HG02852 (cell line): ENCODE data around the gene SRC.

ENCODE experiments used
- ATAC-seq: cut with Tn5 transposase; IDR thresholded peaks from one replicate; pipeline ENCODE4 v1.9.1; 2021; ENCODE audit warnings: mild to moderate bottlenecking, moderate library complexity; ENCODE audit not compliant: unreplicated experiment

SRC gene

GRCh38 chr20:37393863-37394542 is 48.1 kb downstream of the SRC start:
- no peak for ATAC-seq

DNA sequence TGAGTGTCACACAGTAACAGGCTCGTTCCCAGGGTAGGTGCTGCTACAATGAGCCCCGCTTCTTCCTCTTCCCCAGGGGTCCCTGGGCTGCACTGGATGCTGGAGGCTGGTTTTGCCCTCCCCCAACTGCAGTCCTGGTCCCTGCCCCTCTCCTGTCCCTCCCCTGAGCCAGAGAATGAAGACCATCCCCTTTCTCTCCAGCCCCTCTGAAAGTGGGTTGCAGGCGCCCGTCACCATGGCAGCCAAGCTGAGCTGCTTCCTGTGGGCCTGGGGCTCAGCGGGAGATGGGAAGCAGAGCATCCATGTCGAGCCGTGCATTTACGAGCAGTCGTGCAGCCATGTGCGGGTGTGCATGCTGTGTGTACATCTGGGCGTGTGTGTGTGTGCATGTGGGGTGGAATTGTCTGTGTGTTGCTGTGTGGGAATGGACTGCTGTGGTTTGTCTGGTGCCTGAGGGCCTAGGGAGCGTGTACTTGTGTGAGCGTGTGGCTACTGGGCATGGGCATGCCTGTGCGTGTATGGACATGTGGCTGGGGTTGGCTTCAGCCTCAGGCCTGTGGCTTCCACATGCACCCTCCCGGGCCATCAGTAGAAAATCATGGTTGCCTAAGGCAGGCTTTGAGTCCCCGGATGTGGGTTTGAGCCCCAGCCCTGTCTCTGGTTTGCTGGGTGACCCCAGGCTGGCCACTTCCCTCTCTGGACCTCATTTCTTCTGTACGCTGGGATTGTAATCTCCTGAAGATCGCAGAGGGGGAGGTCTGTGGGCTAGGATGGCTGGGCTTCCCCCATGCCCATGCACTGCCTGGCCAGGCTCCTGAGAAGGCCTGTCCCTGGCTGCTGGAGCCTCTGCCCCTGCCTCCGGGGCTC is 48.8 kb downstream of the SRC start:
- no peak for ATAC-seq

- ATAC-seq = no peak
Observed at GRCh38 chr20:37395410-37395797, 49.5 kb downstream of the SRC start.

DNA sequence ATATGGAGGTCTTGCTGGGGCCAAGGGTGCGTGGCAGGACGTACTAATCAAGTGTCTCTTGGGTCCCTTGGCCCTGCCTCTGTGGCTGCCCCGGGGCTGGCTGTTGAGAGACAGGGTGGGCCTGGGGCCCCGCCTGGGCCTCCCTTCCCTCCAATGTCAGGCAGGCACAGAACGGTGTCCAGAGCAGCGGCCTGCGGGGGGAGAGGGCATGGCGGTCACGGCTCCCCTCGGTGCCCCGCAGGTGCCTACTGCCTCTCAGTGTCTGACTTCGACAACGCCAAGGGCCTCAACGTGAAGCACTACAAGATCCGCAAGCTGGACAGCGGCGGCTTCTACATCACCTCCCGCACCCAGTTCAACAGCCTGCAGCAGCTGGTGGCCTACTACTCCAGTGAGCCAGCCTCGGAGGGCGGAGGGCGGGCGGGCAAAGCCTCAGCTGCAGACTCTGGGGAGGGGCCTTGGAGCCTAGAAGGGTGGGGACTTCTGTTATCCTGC is 50.0 kb downstream of the SRC start:
- no peak for ATAC-seq

DNA sequence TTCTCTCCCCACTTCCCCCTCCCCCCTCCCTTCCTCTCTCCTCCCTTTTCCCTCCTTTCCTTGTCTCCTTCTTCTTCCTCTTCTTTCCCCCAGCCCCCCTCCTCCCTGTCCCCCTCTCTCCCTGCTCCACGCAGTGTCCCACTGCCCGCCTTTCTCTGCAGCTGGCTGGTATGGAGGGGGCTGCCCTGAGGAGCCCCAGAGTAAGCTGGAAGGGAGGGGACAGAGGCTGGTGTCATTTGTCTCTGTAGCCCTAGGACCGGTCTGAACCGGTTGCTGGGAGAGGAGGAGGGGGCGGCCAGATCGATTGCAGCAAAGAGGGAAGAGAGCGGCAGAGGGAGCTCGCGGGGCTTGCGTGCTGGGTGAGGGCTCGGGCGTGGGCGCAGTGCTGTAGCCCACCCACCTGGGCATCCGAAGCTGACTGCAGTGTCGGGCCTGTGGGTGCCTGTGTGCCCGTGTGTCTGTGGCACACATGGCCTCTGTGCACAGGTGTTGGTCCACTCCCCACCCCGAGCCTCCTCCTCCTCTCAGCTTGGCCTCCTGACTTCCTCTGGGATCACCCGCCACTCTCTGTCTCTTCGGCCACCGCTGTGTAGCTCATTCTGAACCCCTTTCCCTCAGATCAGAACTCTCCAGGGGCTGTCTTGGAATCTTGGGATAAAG is 50.6 kb downstream of the SRC start:
- ATAC-seq = no peak

- ATAC-seq = no peak
Observed at GRCh38 chr20:37397076-37397953, 51.4 kb downstream of the SRC start.

DNA sequence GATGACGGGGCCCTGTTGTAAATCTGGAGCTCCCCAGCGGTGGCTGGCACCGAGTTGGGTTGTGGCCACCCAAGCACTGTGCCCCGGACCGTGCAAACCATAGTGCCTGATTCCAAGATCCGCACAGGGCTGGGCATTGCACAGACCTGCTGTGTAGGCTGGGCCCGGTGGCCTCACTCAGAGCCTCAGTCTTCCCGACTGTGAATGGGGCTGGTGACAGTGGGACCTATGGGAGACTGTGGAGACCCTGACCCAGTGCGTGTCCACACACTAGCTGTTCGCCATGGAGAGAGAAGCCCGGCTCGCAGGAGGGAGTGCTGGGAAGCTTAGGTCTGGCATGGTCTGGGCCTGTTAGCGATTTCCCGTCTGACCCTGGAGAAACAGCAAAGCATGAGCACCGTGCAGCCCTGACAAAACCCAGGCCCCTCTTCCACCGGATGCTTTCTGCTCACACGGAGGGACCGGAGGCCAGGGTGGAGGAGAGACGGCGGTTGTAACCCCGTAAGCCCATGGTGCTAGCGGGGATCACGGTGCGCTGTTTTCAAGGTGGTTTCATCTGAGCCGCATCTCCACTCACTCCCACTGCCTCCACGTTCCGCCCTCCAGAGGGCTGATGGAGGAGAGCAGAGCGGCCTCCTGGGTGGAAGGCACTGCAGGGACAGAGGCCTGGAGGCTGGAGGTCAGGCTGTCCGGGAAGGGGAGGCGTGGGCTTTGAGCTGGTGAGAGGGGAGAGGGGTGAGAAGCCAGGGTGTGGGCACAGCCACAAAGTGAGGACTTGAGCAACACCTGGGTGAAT is 52.2 kb downstream of the SRC start:
- ATAC-seq = no peak

DNA sequence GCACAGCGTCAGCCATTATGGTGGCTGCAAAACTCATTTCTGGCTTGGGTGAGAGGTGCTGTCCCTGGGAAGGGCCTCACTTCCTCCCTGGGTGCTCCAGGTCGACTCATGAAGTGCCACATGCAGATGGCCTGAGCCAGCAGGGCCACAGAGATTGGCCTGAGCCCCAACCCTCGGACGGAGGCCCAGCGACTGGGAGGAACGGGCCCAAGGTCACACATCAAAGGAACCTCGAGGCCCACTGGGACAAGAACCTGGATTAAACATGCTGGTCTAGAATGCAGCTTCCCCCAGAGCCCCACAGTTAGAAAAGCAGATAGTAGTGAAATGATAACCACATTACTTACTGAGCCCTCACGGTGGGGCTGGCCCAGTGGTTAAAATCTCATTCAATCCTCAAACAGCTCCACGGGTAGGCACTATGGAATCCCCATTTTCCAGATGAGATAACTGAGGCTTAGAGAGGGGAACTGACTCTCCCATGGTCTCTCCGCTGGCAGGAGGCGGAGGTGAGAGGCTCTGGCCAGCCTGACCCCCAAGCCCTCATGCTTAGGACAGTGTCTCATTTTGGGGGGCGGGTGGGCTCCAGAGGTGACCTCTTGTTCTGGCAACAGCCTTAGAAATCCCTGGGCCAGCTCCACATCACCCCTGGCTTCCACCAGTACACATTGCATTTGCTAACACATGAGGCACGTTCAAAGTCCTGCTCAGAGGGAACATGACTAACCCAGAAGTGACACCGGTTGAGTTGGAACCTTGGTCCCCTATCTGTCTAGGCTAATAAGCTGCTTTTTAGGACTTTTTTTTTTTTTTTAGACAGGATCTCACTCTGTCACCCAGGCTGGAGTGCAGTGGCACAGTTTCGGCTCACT is 53.0 kb downstream of the SRC start:
- ATAC-seq = no peak

DNA sequence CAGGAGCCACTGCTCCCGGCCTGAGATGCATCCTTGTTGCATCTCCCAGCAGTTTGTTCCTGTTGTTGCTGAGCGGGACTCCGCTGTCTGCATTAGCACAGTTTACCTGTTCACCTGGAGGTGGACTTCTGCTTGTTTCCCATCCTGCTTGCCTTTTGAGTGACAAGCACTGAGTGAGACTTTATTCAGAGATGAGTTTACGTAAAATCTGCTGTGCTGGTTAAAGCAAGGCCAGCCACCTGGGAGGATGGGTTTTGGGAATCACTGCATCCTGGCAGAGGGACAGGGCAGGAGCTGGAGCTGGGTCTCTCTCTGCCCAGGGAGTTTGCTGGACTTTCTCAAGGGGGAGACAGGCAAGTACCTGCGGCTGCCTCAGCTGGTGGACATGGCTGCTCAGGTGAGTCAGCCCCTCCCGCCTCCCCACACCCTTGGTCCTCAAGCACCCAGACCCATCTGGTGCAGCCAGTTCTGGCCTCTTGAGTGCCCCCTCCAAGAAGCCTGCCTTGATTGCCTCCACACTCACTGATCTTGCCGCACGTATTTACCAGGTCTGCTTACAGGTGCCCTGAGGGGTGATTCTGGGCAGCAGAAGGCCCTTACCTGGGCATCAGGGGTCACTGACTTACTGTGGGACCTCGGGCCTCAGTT is 55.5 kb downstream of the SRC start:
- no peak for ATAC-seq

GRCh38 chr20:37401930-37402675 is 56.2 kb downstream of the SRC start:
- no peak for ATAC-seq

DNA sequence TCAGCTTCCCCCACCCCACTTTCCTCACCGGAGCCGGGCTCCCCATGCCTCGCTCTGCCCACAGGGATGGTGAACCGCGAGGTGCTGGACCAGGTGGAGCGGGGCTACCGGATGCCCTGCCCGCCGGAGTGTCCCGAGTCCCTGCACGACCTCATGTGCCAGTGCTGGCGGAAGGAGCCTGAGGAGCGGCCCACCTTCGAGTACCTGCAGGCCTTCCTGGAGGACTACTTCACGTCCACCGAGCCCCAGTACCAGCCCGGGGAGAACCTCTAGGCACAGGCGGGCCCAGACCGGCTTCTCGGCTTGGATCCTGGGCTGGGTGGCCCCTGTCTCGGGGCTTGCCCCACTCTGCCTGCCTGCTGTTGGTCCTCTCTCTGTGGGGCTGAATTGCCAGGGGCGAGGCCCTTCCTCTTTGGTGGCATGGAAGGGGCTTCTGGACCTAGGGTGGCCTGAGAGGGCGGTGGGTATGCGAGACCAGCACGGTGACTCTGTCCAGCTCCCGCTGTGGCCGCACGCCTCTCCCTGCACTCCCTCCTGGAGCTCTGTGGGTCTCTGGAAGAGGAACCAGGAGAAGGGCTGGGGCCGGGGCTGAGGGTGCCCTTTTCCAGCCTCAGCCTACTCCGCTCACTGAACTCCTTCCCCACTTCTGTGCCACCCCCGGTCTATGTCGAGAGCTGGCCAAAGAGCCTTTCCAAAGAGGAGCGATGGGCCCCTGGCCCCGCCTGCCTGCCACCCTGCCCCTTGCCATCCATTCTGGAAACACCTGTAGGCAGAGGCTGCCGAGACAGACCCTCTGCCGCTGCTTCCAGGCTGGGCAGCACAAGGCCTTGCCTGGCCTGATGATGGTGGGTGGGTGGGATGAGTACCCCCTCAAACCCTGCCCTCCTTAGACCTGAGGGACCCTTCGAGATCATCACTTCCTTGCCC is 57.4 kb downstream of the SRC start:
- no peak for ATAC-seq

DNA sequence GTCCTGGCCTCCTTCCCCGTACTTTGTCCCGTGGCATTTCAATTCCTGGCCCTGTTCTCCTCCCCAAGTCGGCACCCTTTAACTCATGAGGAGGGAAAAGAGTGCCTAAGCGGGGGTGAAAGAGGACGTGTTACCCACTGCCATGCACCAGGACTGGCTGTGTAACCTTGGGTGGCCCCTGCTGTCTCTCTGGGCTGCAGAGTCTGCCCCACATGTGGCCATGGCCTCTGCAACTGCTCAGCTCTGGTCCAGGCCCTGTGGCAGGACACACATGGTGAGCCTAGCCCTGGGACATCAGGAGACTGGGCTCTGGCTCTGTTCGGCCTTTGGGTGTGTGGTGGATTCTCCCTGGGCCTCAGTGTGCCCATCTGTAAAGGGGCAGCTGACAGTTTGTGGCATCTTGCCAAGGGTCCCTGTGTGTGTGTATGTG is 58.5 kb downstream of the SRC start:
- ATAC-seq = no peak

GRCh38 chr20:37405351-37405897 is 59.5 kb downstream of the SRC start:
- no peak for ATAC-seq

- no peak for ATAC-seq
Observed at GRCh38 chr20:37406010-37406998, 60.4 kb downstream of the SRC start.

DNA sequence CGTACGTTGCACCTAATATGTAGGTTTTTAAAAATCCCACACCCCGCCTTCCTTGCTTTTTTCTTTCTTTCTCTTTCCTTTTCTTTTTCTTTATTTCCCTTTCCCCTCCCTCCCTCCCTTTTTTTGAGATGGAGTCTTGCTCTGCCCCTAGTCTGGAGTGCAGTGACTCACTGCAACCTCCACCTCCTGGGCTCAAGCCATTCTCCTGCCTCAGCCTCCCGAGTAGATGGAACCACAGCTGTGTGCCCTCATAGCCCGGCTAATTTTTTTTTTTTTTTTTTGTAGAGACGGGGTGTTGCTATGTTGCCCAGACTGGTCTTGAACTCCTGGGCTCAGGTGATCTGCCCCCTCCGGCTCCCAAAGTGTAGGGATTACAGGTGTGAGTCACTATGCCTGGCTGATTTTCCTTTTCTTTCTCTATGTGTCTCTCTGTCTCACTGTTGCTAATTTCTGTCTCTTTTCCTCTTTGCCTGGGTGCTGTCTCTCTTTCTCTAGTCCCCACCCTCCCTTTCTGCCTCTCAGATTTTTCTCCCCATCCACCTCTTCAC is 61.2 kb downstream of the SRC start:
- ATAC-seq = no peak
